HepG2 (cell line): ENCODE measurements around the gene LIME1. TPM values are rescaled to one million over a fixed set of nuclear protein-coding genes. Genes with fewer than 3 reads are reported as not detected.

Source experiments
- ATAC-seq: fragments of 200-7000 bp; cut with Tn5 transposase; 3 replicates; pipeline ENCODE4 v1.9.1; 2020; ENCODE audit warnings: mild to moderate bottlenecking, moderate library complexity
- BruUV-seq: library from RNA; stranded (reverse); fragments of 400-500 nt; replicated peaks from 2 replicates; lab custom pipeline; 2021; lab: Mats Ljungman, UMichigan
- CTCF ChIA-PET: fragments of 300-600 bp; formaldehyde crosslinking; extraction: SDS; loops from one replicate; lab custom pipeline; 2021; ENCODE audit warnings: low total read pairs, inconsistent platforms, low intra/inter-chr PET ratio; lab: Yijun Ruan, JAX
- POLR2A ChIA-PET: fragments of 350-600 bp; sonication (Branson Sonifier 250); formaldehyde crosslinking; loops from one replicate; lab custom pipeline; 2020; ENCODE audit warnings: antibody characterized with exemption, inconsistent platforms; lab: Yijun Ruan, JAX
- DNase-seq: peaks from one replicate; pipeline ENCODE4 v3.0.0-alpha.2; 2015; ENCODE audit warnings: low spot score
- FAIRE-seq: peaks from 3 replicates; lab custom pipeline; 2011; peaks lifted over from hg19 to GRCh38; lab: Jason Lieb, UNC
- H2AFZ ChIP-seq: one replicate; pipeline ENCODE4 v1.6.1; 2011; ENCODE audit warnings: low read length, inconsistent platforms
- H3K27ac ChIP-seq: fragments of 300-600 bp; 3 replicates; pipeline ENCODE4 v1.8.0; 2011; ENCODE audit warnings: mixed run types, mild to moderate bottlenecking, mixed read lengths, low read length, inconsistent platforms; ENCODE audit not compliant: insufficient read depth; ENCODE audit errors: extremely low read length
- H3K27me3 ChIP-seq, 2 experiments: fragments of 200-600 bp in 1 of 2; 2 replicates in 1 of 2; 3 replicates in 1 of 2; pipeline versions ENCODE4 v1.6.0 to v1.8.0; 2011; ENCODE audit warnings: low read length in 2 of 2, mild to moderate bottlenecking in 2 of 2, moderate library complexity in 2 of 2, inconsistent platforms in 1 of 2; ENCODE audit not compliant: insufficient read depth in 2 of 2, control insufficient read depth in 1 of 2
- H3K36me3 ChIP-seq, 2 experiments: fragments of 200-600 bp in 1 of 2; replicated peaks in 1 of 2; 2 replicates in 1 of 2; 3 replicates in 1 of 2; pipeline versions ENCODE4 v1.5.1 to v1.8.0; 2011; ENCODE audit warnings: low read length in 2 of 2, inconsistent platforms in 1 of 2; ENCODE audit not compliant: insufficient read depth in 2 of 2, control insufficient read depth in 1 of 2
- H3K4me1 ChIP-seq: 2 replicates; pipeline ENCODE4 v1.5.1; 2012; ENCODE audit warnings: low read length, inconsistent platforms; ENCODE audit not compliant: insufficient read depth
- H3K4me2 ChIP-seq: 2 replicates; pipeline ENCODE4 v1.6.0; 2011; ENCODE audit warnings: low read depth, low read length, inconsistent platforms
- H3K4me3 ChIP-seq, 3 experiments: fragments of 200-600 bp in 1 of 3; sonication (generic), shearing (Covaris generic) in 1 of 3; replicated peaks in 1 of 3; 2 replicates each; pipeline ENCODE4 v1.5.1; 2011 to 2016; ENCODE audit warnings: low read length in 3 of 3, inconsistent platforms in 2 of 3, low read depth in 2 of 3, mild to moderate bottlenecking in 2 of 3, control low read depth in 1 of 3, mixed read lengths in 1 of 3; ENCODE audit not compliant: insufficient read depth in 1 of 3
- H3K79me2 ChIP-seq: one replicate; pipeline ENCODE4 v1.6.1; 2011; ENCODE audit warnings: low read length, inconsistent platforms; ENCODE audit not compliant: insufficient read depth
- H3K9ac ChIP-seq: 2 replicates; pipeline ENCODE4 v1.6.0; 2011; ENCODE audit warnings: mild to moderate bottlenecking, low read depth, low read length, inconsistent platforms; ENCODE audit not compliant: insufficient read depth
- H3K9me3 ChIP-seq: 2 replicates; pipeline ENCODE4 v1.5.1; 2012; ENCODE audit warnings: mild to moderate bottlenecking, low read length
- H4K20me1 ChIP-seq: 2 replicates; pipeline ENCODE4 v1.6.0; 2011; ENCODE audit warnings: inconsistent platforms, mild to moderate bottlenecking, low read length, moderate library complexity; ENCODE audit not compliant: insufficient read depth
- AGO2 ChIP-seq: fragments of 200-400 bp; formaldehyde crosslinking; optimal IDR thresholded peaks from 2 replicates; pipeline ENCODE3; 2017; ENCODE audit warnings: mild to moderate bottlenecking, low read depth, low read length, moderate library complexity
- BCL6 ChIP-seq: IDR thresholded peaks from 2 replicates; pipeline ENCODE4 v1.6.1; 2016; ENCODE audit warnings: missing genetic modification reagents, missing compliant biosample characterization
- FOXK1 ChIP-seq: sonication (generic); formaldehyde crosslinking; IDR thresholded peaks from 2 replicates; pipeline ENCODE4 v1.4.0; 2020; ENCODE audit warnings: low read depth, missing genetic modification reagents, borderline replicate concordance
- KLF12 ChIP-seq: sonication (generic); formaldehyde crosslinking; IDR thresholded peaks from 2 replicates; pipeline ENCODE4 v1.4.0; 2020; ENCODE audit warnings: missing genetic modification reagents, borderline replicate concordance
- MIXL1 ChIP-seq: IDR thresholded peaks from 2 replicates; pipeline ENCODE4 v1.6.1; 2016
- NFIB ChIP-seq: sonication (generic); formaldehyde crosslinking; IDR thresholded peaks from 2 replicates; pipeline ENCODE4 v1.9.0; 2021; ENCODE audit warnings: missing genetic modification reagents, mild to moderate bottlenecking, borderline replicate concordance
- SAFB2 ChIP-seq: sonication (generic); formaldehyde crosslinking; IDR thresholded peaks from 2 replicates; pipeline ENCODE4 v1.5.1; 2020; ENCODE audit warnings: missing genetic modification reagents, low read depth, mild to moderate bottlenecking, borderline replicate concordance
- TGIF2 ChIP-seq: IDR thresholded peaks from 2 replicates; pipeline ENCODE4 v1.6.1; 2016; ENCODE audit warnings: control low read depth, missing compliant biosample characterization
- ZNF484 ChIP-seq: sonication (generic); formaldehyde crosslinking; IDR thresholded peaks from 2 replicates; pipeline ENCODE4 v1.5.1; 2020; ENCODE audit warnings: mild to moderate bottlenecking, low read depth, missing genetic modification reagents, borderline replicate concordance
- ZNF639 ChIP-seq: conservative IDR thresholded peaks from 2 replicates; pipeline ENCODE4 v1.6.1; 2018; ENCODE audit warnings: missing genetic modification reagents
- WGBS: methylation state at CpG from one replicate; pipeline ENCODE4 v1.1.6; 2017; ENCODE audit warnings: low lambda C conversion rate; 5-methylcytosine and 5-hydroxymethylcytosine counted together
- in situ Hi-C: cut with HindIII; loops from 2 replicates; pipeline ENCODE4 v1.10.0; 2017; ENCODE audit warnings: low pct_unique_long_range_greater_than_20kb; ENCODE audit not compliant: extremely low pct_ligation_motif_present
- intact Hi-C: fragments of 100-400 bp; cut with micrococcal nuclease; formaldehyde crosslinking; loops from one replicate; pipeline ENCODE4 v1.10.0; 2022; ENCODE audit not compliant: unreplicated experiment
- polyA plus RNA-seq, 8 experiments: library from polyadenylated mRNA; depleted of rRNA in 3 of 8; stranded (reverse) in 7 of 8; unstranded in 1 of 8; fragments of >200 nt; fragmentation: Illumina TruSeq in 4 of 8; extraction: Trizol in 4 of 8; gene quantifications; 2 replicates each; pipeline versions ENCODE4 v1.2.1 to v1.2.3, GENCODE V29; 2011 to 2016; ENCODE audit warnings: low read depth in 4 of 8, missing spikeins in 1 of 8, mixed read lengths in 1 of 8; ENCODE audit not compliant: insufficient read depth in 1 of 8
- total RNA-seq, 5 experiments: library from RNA; depleted of rRNA; stranded (reverse); fragments of >200 nt; fragmentation: Illumina TruSeq; extraction: Trizol; gene quantifications; 2 replicates each; pipeline ENCODE4 v1.2.3, GENCODE V29; 2016; ENCODE audit warnings: low read depth in 1 of 5
- TF ChIP-seq, protein P1 (sequence below): sonication (generic); formaldehyde crosslinking; IDR thresholded peaks from 2 replicates; pipeline ENCODE4 v1.5.0; 2020; ENCODE audit warnings: mild to moderate bottlenecking, missing genetic modification reagents, borderline replicate concordance
- TF ChIP-seq, protein P2 (sequence below): sonication (generic); formaldehyde crosslinking; IDR thresholded peaks from 2 replicates; pipeline ENCODE4 v1.9.0; 2021; ENCODE audit warnings: missing genetic modification reagents, borderline replicate concordance
- TF ChIP-seq, protein P3 (sequence below): sonication (generic); formaldehyde crosslinking; IDR thresholded peaks from 2 replicates; pipeline ENCODE4 v1.9.0; 2022; ENCODE audit warnings: missing genetic modification reagents, mild to moderate bottlenecking, borderline replicate concordance

Gene LIME1
- total and polyA plus RNA-seq, 2 of the 13 experiments (the other 11 are each of a cell fraction or from before 2014, with no cell fraction given) = 13.0 to 61.5 TPM

DNA sequence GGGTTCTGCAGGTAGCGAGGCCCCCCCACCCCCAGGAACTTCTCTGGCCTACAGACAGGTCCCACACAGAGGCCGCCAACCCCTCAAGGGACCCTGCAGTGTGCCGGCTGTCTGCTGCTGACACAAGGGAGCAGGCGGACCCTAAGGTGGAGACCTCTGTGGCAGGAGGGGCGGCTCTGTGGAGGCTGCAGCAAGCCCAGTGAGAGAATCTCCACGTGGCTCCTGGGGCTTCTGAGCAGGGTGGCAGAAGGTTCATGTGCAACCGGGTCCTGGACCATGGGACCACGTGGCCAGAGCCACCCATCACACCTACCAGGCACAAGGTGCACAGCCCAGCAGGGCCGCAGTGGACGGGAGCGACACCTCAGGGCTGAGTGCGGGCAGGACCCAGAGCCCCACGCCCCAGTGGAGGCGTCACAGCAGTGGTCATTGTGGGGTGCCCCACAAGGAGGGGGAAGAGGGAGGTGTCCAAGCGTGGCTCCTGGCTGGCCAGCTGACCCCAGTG is 32.9 kb upstream of the LIME1 start (continued):
- TF ChIP-seq, protein P1, sequence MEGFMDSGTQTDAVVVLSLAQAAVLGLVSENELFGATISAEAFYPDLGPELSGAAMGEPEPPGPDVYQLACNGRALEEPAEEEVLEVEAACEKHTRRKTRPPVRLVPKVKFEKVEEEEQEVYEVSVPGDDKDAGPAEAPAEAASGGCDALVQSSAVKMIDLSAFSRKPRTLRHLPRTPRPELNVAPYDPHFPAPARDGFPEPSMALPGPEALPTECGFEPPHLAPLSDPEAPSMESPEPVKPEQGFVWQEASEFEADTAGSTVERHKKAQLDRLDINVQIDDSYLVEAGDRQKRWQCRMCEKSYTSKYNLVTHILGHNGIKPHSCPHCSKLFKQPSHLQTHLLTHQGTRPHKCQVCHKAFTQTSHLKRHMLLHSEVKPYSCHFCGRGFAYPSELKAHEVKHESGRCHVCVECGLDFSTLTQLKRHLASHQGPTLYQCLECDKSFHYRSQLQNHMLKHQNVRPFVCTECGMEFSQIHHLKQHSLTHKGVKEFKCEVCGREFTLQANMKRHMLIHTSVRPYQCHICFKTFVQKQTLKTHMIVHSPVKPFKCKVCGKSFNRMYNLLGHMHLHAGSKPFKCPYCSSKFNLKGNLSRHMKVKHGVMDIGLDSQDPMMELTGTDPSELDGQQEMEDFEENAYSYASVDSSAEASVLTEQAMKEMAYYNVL (CRISPR knock-in tag) = no peak
- TF ChIP-seq KLF12 (CRISPR knock-in tag) (no peak), MIXL1 (CRISPR knock-in tag) (no peak), TGIF2 (CRISPR knock-in tag) (no peak), FOXK1 (CRISPR knock-in tag) (no peak)

DNA sequence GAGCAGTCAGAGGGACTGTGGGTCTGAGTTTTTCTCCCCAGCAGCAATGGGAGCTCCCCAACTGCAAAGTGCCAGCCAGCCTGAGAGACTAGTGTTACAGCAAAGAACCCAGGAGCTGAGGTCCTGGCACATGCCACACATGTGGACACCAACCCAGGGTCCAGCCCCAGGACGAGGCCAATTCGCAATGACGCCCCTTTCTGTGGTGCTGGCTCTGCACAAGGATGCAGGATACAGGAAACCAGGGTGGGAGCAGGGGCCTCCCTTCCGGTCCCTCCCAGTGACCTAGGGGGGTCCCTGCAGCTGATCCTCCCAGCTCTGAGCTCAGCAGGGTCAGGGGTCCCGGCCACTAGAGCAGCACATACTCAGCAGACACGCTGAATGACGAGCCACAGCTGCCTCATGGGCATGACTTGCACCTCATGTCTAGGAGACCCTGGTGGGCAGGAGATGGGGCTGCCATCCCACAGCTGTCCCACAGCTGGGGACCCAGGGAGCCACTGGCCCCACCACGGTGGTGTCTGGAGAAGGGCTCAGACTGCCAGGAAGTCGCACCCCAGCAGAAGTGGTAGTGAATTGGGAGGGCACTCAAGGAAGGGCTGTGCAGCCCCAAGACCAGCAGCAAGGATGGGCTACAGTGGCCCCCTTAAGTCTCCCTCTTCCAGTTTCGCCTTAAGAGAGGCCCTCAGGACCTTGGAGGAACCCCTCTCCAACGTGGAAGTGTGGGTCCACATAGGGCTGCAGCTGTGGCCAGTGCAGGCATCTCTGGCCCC is 32.3 kb upstream of the LIME1 start:
- DNase-seq (no peak), ATAC-seq (no peak), FAIRE-seq (no peak)
- Histone ChIP-seq H3K27ac (no peak overlapping the region), H2AFZ (no peak overlapping the region), H4K20me1 (peaks cover 10% of the 10 kb centered on the region; the same call in 1 of the 2 replicates), H3K9ac (no peak overlapping the region), H3K27me3 (no peaks in the 10 kb centered on the region; a peak in 1 of 5 replicates), H3K9me3 (no peaks in the 10 kb centered on the region), H3K79me2 (peaks cover 33% of the 10 kb centered on the region), H3K4me1 (peaks cover 17% of the 10 kb centered on the region), H3K4me2 (no peak overlapping the region), H3K4me3 (no peak overlapping the region), H3K36me3 (peaks cover 17 to 35% of the 10 kb centered on the region in 2 experiments)
- WGBS = 96% methylated on average over 10 of the region's 11 CpGs
- intact Hi-C loops = no loop called here
- in situ Hi-C loops = loop anchor here (10.0 kb wide), 1 partner anchor 81 kb away; no protein-coding TSS in a partner anchor
- ChIA-PET POLR2A (interaction anchor here (1.5 to 12.4 kb wide), 2 partner anchors 32 to 41 kb away, joined by 5 to 190 read pairs; partner anchors contain the start of genes LIME1 and SLC2A4RG), CTCF (no interaction called here)
- no TSS peak for BruUV-seq
- TF ChIP-seq, protein P2, sequence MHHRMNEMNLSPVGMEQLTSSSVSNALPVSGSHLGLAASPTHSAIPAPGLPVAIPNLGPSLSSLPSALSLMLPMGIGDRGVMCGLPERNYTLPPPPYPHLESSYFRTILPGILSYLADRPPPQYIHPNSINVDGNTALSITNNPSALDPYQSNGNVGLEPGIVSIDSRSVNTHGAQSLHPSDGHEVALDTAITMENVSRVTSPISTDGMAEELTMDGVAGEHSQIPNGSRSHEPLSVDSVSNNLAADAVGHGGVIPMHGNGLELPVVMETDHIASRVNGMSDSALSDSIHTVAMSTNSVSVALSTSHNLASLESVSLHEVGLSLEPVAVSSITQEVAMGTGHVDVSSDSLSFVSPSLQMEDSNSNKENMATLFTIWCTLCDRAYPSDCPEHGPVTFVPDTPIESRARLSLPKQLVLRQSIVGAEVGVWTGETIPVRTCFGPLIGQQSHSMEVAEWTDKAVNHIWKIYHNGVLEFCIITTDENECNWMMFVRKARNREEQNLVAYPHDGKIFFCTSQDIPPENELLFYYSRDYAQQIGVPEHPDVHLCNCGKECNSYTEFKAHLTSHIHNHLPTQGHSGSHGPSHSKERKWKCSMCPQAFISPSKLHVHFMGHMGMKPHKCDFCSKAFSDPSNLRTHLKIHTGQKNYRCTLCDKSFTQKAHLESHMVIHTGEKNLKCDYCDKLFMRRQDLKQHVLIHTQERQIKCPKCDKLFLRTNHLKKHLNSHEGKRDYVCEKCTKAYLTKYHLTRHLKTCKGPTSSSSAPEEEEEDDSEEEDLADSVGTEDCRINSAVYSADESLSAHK = no peak
- TF ChIP-seq, protein P3, sequence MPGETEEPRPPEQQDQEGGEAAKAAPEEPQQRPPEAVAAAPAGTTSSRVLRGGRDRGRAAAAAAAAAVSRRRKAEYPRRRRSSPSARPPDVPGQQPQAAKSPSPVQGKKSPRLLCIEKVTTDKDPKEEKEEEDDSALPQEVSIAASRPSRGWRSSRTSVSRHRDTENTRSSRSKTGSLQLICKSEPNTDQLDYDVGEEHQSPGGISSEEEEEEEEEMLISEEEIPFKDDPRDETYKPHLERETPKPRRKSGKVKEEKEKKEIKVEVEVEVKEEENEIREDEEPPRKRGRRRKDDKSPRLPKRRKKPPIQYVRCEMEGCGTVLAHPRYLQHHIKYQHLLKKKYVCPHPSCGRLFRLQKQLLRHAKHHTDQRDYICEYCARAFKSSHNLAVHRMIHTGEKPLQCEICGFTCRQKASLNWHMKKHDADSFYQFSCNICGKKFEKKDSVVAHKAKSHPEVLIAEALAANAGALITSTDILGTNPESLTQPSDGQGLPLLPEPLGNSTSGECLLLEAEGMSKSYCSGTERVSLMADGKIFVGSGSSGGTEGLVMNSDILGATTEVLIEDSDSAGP (CRISPR knock-in tag) = no peak; the same call in 1 of the 2 replicates
- TF ChIP-seq NFIB (CRISPR knock-in tag) (0 out of 2 replicates have a peak, but pooled peaks have one; percentile 7), BCL6 (CRISPR knock-in tag) (no peak), SAFB2 (CRISPR knock-in tag) (0 out of 2 replicates have a peak, but pooled peaks have one; percentile 29), AGO2 (peak; percentile 69), ZNF484 (CRISPR knock-in tag) (no peak), ZNF639 (CRISPR knock-in tag) (no peak)
